Peyer's patch (tissue), 4 donors: ENCODE data around the gene MYCN.

Source experiments
- POLR2A ChIP-seq, 2 donors: fragments of 450-650 bp; IDR thresholded peaks; one replicate each; pipeline ENCODE4 v1.5.1; 2017; ENCODE audit warnings: antibody characterized with exemption in 2 of 2, mild to moderate bottlenecking in 2 of 2, moderate library complexity in 2 of 2
- TF ChIP-seq, protein P1 (sequence below), 6 experiments: fragments of 450-650 bp in 4 of 6; fragments of 200-600 bp in 2 of 6; sonication (generic) in 1 of 6; IDR thresholded peaks; one replicate each; pipeline ENCODE4 v1.5.1; 2017 to 2019; ENCODE audit warnings: antibody characterized with exemption in 6 of 6, mild to moderate bottlenecking in 3 of 6, moderate library complexity in 1 of 6

DNA sequence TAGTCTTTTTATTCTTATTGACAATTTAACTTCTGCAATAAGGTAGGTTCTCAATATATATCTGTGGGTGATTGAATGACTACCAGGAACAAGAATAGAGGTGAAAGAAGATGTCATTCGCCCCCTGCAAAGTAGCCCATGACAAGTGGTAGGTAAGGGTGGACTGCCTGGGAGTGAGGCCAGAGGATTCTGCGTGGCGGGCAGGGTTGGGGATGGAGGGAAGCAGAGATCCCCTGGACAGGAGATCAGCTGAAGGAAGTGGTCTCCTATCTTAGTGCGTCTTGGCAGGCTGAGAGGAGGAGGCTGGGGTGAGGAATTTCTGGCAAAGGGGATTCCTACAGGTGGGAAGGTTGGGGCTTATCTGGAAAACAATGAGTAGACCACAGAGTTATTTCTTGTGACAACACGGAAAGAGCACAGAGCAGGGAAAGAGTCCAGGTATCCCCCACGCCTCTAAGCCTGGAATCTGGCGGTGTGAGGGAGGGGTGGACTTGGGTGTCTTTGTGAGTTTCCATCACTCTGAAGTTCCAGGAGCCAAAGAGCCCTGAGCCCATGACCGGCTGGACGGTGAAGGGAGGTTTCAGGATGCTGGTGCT, 21.5 kb upstream of the MYCN start:
- TF ChIP-seq, protein P1, sequence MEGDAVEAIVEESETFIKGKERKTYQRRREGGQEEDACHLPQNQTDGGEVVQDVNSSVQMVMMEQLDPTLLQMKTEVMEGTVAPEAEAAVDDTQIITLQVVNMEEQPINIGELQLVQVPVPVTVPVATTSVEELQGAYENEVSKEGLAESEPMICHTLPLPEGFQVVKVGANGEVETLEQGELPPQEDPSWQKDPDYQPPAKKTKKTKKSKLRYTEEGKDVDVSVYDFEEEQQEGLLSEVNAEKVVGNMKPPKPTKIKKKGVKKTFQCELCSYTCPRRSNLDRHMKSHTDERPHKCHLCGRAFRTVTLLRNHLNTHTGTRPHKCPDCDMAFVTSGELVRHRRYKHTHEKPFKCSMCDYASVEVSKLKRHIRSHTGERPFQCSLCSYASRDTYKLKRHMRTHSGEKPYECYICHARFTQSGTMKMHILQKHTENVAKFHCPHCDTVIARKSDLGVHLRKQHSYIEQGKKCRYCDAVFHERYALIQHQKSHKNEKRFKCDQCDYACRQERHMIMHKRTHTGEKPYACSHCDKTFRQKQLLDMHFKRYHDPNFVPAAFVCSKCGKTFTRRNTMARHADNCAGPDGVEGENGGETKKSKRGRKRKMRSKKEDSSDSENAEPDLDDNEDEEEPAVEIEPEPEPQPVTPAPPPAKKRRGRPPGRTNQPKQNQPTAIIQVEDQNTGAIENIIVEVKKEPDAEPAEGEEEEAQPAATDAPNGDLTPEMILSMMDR (IDR thresholded peaks at IDR 0.05) = no peak
- no peak for TF ChIP-seq POLR2A (IDR thresholded peaks at IDR 0.05)
